MM.1S (cell line): Measurements from ENCODE around the gene KRTAP26-1.

ENCODE experiments used
- CTCF ChIP-seq: fragments of 300-600 bp; sonication (generic); IDR thresholded peaks from 2 replicates; pipeline ENCODE4 v1.5.1; 2016; ENCODE audit warnings: antibody characterized with exemption, low read length, mixed read lengths
- EZH2 ChIP-seq: fragments of 300-600 bp; sonication (generic); optimal IDR thresholded peaks from 2 replicates; pipeline ENCODE3; 2017; ENCODE audit warnings: low read depth, mild to moderate bottlenecking, antibody characterized with exemption, low read length, mixed read lengths
- EZH2phosphoT487 ChIP-seq: fragments of 300-600 bp; sonication (generic); IDR thresholded peaks from 2 replicates; pipeline ENCODE4 v1.6.1; 2018; ENCODE audit warnings: antibody characterized with exemption, low read length

GRCh38 chr21:30355906-30356305 lies 35.8 kb upstream of the KRTAP26-1 start:
- TF ChIP-seq EZH2 (no peak), CTCF (no peak), EZH2phosphoT487 (no peak)
